ENCODE results near the gene PTPRC. TPM values are rescaled to one million over a fixed set of nuclear protein-coding genes. Genes with fewer than 3 reads are reported as not detected.

The PTPRC gene
- total and polyA plus RNA-seq, 9 donors, result 1.9 to 17.5 (median 6.9) TPM

GRCh38 chr1:198662821-198663220 lies 24.0 kb downstream of the PTPRC start:
- no peaks in the 10 kb centered on the region for H3K4me1 ChIP-seq (ENCODE audit: insufficient read depth)

DNA sequence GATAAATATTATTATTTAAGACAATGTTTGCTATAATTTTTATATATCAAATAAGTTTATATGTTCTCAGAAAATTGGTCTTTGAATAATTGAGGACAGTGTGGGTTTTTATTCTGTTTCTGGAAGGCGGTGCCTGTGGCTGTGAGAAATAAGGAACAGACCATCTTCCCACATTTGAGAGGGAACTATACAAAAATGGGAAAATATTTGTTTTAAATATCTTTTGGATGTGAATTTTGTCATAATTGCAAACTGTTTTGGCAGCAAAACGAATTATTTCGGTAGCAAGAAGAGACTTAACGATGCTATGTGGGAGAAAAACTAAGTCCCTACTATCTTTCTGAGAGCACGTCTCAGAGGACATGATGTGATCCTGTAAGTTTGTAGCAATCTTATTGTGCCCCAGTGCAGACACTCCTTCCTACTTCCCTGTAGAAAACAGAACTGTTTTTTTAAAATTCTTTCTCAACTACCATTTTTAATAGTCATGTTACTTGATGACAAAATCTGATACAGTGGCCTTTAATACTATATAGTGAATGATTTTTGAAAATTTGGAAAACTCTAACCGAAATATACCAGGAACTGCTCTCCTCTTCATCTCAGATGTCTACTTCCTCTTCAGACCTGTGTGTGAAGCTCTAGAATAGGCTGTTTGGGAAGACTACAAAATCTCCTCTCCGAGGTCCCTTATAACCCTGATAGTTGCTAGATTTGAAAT lies 25.4 kb downstream of the PTPRC start:
- no peak for DNase-seq
- H3K27ac ChIP-seq, result no peak overlapping the region
- H3K4me3 ChIP-seq, result no peak overlapping the region
- WGBS, 3 donors, result 44 to 53% (median 46%) methylated on average over 7 of the region's 7 CpGs
- intact Hi-C loops (cut with DNase I), result no loop called here
- TF ChIP-seq POLR2A (IDR thresholded peaks at IDR 0.05) (no peak), CTCF (IDR thresholded peaks at IDR 0.05) (no peak), EP300 (IDR thresholded peaks at IDR 0.05) (no peak)
- no peaks in the 10 kb centered on the region for H3K4me1 ChIP-seq (ENCODE audit: insufficient read depth)
- H3K27me3 ChIP-seq, result no peaks in the 10 kb centered on the region
- no peaks in the 10 kb centered on the region for H3K36me3 ChIP-seq
- no peaks in the 10 kb centered on the region for H3K9me3 ChIP-seq

More at GRCh38 chr1:198662821-198663220, 24.0 kb downstream of the PTPRC start:
- no peaks in the 10 kb centered on the region for H3K9me3 ChIP-seq
- WGBS, 3 donors, result 85 to 91% (median 89%) methylated on average over 5 of the region's 5 CpGs
- intact Hi-C loops (cut with DNase I), result no loop called here
- H3K36me3 ChIP-seq, result no peaks in the 10 kb centered on the region
- H3K27me3 ChIP-seq, result no peaks in the 10 kb centered on the region
- TF ChIP-seq POLR2A (IDR thresholded peaks at IDR 0.05) (no peak), CTCF (IDR thresholded peaks at IDR 0.05) (no peak), EP300 (IDR thresholded peaks at IDR 0.05) (no peak)
- H3K27ac ChIP-seq, result no peak overlapping the region
- no peak for DNase-seq
- no peak overlapping the region for H3K4me3 ChIP-seq

GRCh38 chr1:198667186-198667585 lies 28.3 kb downstream of the PTPRC start:
- TF ChIP-seq EP300 (IDR thresholded peaks at IDR 0.05) (no peak), CTCF (IDR thresholded peaks at IDR 0.05) (no peak), POLR2A (IDR thresholded peaks at IDR 0.05) (no peak)
- Histone ChIP-seq H3K4me1 (ENCODE audit: insufficient read depth) (no peaks in the 10 kb centered on the region), H3K4me3 (no peak overlapping the region), H3K36me3 (no peaks in the 10 kb centered on the region), H3K27ac (no peak overlapping the region), H3K9me3 (no peaks in the 10 kb centered on the region), H3K27me3 (no peaks in the 10 kb centered on the region)
- DNase-seq, result no peak
- intact Hi-C loops (cut with DNase I), result no loop called here

GRCh38 chr1:198667807-198668206 lies 29.0 kb downstream of the PTPRC start:
- no peak overlapping the region for H3K27ac ChIP-seq
- no peak for TF ChIP-seq POLR2A (IDR thresholded peaks at IDR 0.05)
- no peak for TF ChIP-seq CTCF (IDR thresholded peaks at IDR 0.05)
- no peak for TF ChIP-seq EP300 (IDR thresholded peaks at IDR 0.05)
- intact Hi-C loops (cut with DNase I), result no loop called here
- no peak for DNase-seq
- no peaks in the 10 kb centered on the region for H3K27me3 ChIP-seq
- H3K9me3 ChIP-seq, result no peaks in the 10 kb centered on the region
- H3K4me3 ChIP-seq, result no peak overlapping the region
- no peaks in the 10 kb centered on the region for H3K36me3 ChIP-seq
- no peaks in the 10 kb centered on the region for H3K4me1 ChIP-seq (ENCODE audit: insufficient read depth)

All from ovary (tissue), 9 donors.